HG02623 (cell line): ENCODE measurements around the gene PFDN6.
"Not testable (repeated sequence)": the region's sequence is repeated elsewhere in the genome, so short reads cannot be mapped to it uniquely, and the experiment has no call there.

ENCODE experiments used
- ATAC-seq: cut with Tn5 transposase; IDR thresholded peaks from one replicate; pipeline ENCODE4 v1.9.1; 2021; ENCODE audit warnings: moderate library complexity; ENCODE audit not compliant: unreplicated experiment

Gene PFDN6

GRCh38 chr6:33273129-33273923 lies 16.1 kb upstream of the PFDN6 start:
- ATAC-seq = no peak

DNA sequence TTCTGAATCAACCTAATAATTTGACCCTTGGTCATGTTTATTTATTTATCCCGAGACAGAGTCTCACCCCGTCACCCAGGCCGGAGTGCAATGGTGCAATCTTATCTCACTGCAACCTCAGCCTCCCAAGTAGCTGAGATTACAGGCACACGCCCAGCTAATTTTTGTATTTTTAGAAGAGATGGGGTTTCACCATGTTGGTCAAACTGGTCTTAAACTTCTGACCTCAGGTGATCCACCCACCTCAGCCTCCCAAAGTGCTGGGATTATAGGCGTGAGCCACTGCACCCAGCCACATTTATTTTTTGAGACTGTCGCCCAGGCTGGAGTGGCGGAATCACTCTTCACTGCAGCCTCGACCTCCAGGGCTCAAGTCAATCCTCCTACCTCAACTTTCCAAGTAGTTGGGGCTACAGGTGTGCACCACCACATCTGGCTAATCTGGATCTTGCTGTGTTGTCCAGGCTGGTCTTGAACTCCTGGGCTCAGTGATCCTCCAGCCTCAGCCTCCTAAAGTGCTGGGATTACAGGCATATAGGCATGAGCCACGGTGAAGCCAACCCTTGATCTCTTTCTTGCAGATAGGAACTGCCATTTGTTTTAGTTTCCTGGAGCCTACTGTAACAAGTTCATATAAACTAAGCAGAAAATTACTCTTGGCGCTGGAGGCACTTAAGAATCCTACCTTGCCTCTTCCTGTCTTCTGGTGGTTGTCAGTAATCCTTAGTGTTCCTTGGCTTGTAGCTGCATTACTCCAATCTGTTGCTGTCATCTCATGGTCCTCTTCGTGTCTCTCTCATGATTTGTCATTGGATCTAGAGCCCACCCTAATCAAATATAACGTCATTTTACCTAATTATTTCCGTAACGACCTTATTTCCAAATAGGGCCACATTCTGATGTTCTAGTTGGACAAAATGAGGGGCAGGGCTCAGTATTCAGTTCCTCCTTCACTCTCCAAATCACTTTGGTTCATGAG lies 15.2 kb upstream of the PFDN6 start:
- no peak for ATAC-seq

DNA sequence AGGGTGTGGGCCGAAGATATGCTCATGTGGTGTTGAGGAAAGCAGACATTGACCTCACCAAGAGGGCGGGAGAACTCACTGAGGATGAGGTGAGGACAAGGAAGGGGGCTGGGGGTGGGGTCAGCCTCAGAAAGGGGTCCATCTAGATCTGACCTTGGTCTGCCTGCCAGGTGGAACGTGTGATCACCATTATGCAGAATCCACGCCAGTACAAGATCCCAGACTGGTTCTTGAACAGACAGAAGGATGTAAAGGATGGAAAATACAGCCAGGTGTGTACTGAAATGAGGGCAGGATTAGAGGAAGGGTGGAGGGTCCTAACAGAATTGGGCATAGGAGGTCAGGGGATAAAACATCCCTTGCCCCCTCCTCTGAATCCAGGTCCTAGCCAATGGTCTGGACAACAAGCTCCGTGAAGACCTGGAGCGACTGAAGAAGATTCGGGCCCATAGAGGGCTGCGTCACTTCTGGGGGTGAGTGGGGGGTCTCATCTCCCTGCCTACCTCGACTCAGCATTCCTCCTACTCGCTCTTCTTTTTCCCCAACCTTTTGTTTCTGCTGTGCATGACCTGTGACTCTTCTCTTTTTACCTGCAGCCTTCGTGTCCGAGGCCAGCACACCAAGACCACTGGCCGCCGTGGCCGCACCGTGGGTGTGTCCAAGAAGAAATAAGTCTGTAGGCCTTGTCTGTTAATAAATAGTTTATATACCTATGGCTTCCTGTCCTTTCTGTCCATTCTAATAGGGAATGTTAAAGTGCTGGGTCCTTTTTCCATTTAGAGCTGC lies 13.4 kb upstream of the PFDN6 start:
- not testable (repeated sequence) for ATAC-seq

DNA sequence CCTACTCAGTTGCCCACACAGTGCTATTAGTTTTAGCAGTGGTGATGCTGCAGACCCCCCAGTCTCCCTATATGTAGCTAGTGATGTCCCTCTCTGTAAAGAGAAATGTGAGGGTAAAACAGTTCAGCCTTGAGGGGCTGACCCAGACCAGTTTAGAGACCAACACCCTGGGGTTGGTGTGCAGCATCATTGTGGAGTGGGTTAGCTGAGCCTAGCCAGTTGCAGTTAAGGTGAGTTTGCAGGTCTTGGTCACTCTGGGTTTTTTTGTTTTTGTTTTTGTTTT lies 12.9 kb upstream of the PFDN6 start:
- ATAC-seq = no peak

DNA sequence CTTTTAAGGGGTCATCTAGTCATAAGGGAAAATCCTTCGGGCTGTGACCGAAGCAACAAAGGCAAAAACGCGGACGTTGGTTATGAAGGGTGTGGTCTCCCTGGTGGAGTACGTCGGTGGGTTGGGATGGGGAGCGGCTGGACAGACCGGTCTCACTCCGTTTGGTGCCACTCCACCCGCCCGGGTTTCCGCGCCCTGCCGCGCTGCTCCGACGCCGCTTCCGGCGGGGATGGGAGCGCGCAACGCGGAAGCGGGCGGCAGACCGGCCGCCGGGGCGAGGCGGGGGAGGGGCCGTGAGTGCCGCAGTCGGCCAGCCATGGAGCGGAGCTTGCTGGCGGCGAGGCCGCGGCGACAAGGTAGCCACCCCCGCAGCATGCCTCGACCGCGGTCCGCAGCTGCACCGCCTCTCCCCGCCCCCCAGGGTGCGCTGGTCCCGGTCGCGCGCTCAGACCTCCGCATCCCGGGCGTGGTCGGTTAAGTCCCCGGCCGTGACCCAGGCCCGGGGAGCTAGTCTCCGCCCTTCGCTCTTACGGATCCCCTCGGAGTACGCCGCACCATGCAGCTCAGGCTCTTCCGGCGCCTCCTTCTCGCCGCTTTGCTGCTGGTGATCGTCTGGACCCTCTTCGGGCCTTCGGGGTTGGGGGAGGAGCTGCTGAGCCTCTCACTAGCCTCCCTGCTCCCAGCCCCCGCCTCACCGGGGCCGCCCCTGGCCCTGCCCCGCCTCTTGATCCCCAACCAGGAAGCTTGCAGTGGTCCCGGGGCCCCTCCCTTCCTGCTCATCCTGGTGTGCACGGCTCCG lies 12.3 kb upstream of the PFDN6 start, which contains the start of gene B3GALT4:
B3GALT4 (plus strand) TSS at position 260 of the 799 bp plus-strand sequence; CDS start at position 557, 297 bp downstream.
- ATAC-seq = peak; percentile 48

GRCh38 chr6:33277663-33278391 lies 11.6 kb upstream of the PFDN6 start:
- no peak for ATAC-seq

GRCh38 chr6:33278392-33278741 lies 11.0 kb upstream of the PFDN6 start:
- no peak for ATAC-seq

- ATAC-seq = no peak
Measured at GRCh38 chr6:33278810-33279209, 10.6 kb upstream of the PFDN6 start.

DNA sequence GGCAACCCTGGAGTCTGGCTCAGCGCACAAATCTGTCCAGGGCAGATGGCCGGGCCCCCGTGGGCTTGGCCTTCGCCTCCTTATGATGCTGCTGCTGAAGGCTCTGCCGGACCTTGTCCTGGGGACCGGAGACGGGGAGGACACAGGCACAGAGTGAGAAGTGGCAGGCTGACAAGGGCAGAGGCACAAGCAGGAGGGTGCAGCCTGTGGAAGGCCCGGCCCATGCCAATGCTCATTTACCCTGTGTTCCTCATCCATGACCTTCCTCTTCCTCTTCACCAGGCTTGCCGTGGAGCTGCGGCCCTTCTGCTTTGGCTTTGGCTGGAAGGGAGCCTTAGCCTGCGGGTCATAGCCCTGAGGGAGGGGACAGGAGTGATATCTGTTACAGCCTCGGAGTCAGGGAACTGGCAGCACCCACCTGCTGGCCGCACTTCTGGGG lies 10.1 kb upstream of the PFDN6 start:
- ATAC-seq = no peak

DNA sequence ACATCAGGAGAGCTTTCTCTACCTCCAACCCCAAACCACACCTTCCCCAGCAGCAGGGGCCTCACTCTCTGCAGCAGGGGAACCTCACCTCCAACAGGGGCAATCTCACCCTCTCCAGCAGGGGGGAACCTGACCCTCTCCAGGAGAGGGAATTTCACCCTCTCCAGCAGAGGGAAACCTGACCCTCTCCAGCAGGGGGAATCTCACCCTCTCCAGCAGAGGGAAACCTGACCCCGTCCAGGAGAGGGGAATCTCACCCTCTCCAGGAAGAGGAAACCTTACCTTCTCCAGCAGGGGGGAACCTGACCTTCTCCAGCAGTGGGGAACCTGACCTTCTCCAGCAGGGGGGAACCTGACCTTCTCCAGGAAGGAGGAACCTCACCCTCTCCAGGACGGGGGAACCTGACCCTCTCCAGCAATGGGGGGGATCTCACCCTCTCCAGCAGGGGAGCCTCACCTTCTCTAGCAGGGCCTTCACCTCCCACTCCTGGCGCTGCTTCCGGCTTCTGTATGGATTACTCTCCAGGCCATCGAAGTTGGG lies 9.4 kb upstream of the PFDN6 start:
- ATAC-seq = no peak

DNA sequence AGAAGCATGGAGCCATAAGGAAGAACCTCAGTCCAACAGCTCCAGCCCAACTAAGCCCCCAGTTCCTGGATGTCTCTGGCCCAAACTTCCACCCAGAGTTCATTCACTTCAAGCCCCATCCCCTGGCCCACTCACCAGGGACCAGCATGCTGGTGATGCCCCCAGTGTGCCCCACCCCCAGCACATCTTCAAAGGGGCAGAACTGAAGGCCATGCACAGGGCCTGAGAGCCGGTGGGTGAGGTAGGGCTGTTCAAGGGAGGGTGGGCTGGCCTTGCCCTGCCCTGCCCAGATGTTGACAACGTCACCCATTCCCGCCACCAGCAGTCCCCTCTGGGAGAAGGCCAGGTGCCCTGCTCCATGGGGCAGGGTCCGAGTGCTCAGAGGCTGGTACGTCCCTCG lies 8.9 kb upstream of the PFDN6 start:
- no peak for ATAC-seq

GRCh38 chr6:33285214-33285613 lies 4.2 kb upstream of the PFDN6 start:
- not testable (repeated sequence) for ATAC-seq

GRCh38 chr6:33286946-33287914 lies 2.2 kb upstream of the PFDN6 start:
- ATAC-seq = no peak

GRCh38 chr6:33288141-33288920 lies 1.1 kb upstream of the PFDN6 start:
- no peak for ATAC-seq

DNA sequence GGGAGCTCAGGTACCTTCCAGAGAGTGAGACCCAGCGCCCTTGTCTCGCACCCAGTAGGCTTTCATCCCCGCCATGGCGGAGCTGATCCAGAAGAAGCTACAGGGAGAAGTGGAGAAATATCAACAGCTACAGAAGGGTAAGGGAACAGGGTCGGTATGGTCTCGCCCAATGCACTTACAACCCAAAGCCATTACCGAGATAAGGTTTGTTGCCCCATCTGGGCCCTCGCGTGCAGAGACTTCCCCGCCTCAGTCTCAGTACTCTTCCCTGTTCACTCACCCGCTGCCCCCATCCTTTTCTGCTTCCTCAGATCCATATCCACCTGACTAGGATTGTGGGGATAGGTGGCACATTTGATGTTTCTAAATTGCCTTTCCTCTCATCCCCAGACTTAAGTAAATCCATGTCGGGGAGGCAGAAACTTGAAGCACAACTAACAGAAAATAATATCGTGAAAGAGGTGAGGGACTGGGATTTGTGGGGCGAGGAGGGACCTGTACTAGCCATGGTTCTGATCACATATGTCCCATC lies 449 bp downstream of the PFDN6 start:
- ATAC-seq = no peak

DNA sequence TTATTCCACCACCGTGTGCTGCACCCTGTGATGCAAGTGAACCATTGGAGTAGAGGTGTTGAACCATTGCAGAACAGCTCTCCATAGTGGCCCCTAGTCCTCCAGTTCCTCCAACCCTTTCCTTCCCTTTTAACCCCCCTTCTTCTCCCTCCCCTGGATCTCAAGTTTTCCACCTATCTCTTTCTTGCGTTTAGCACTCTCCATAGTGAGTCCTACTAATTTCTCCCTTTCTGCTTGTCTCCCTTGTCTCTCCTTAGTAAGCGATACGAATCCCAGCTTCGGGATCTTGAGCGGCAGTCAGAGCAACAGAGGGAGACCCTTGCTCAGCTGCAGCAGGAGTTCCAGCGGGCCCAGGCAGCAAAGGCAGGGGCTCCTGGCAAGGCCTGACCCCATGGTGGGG lies 1.1 kb downstream of the PFDN6 start:
- no peak for ATAC-seq

- ATAC-seq = no peak
Measured at GRCh38 chr6:33292996-33293682, 3.7 kb downstream of the PFDN6 start.
